Testis (tissue), 3 donors: Measurements from ENCODE around the gene RIC1. TPM values are rescaled to one million over a fixed set of nuclear protein-coding genes. Genes with fewer than 3 reads are reported as not detected.

ENCODE experiments used
- DNase-seq: peaks from one replicate; pipeline ENCODE4 v3.0.0-alpha.2; 2019
- H3K27ac ChIP-seq, 2 donors: fragments of 200-600 bp; sonication (generic); one replicate each; pipeline ENCODE4 v1.5.1; 2019
- H3K27me3 ChIP-seq: fragments of 200-600 bp; sonication (generic); one replicate; pipeline ENCODE4 v1.5.1; 2019
- H3K36me3 ChIP-seq: fragments of 200-600 bp; sonication (generic); one replicate; pipeline ENCODE4 v1.5.1; 2017; ENCODE audit warnings: low read depth; ENCODE audit errors: missing control alignments
- H3K4me1 ChIP-seq: fragments of 200-600 bp; sonication (generic); one replicate; pipeline ENCODE4 v1.5.1; 2019
- H3K4me3 ChIP-seq, 2 donors: fragments of 200-600 bp; sonication (generic); one replicate each; pipeline ENCODE4 v1.5.1; 2017 to 2019
- H3K9me3 ChIP-seq: fragments of 200-600 bp; sonication (generic); one replicate; pipeline ENCODE4 v1.5.1; 2017
- CTCF ChIP-seq, 3 experiments: fragments of 450-650 bp in 2 of 3; fragments of 200-600 bp in 1 of 3; sonication (generic) in 1 of 3; IDR thresholded peaks; one replicate each; pipeline ENCODE4 v1.5.1; 2016 to 2019; ENCODE audit warnings: antibody characterized with exemption in 3 of 3, mild to moderate bottlenecking in 2 of 3, moderate library complexity in 1 of 3
- POLR2A ChIP-seq: fragments of 450-650 bp; IDR thresholded peaks from one replicate; pipeline ENCODE4 v1.6.1; 2017; ENCODE audit warnings: antibody characterized with exemption, mild to moderate bottlenecking, moderate library complexity
- WGBS, 2 donors: methylation state at CpG; one replicate each; pipeline ENCODE4 v1.1.5; 2018; 5-methylcytosine and 5-hydroxymethylcytosine counted together
- intact Hi-C: fragments of 100-400 bp; cut with DNase I; formaldehyde crosslinking; loops from one replicate; pipeline ENCODE4 v1.15.1; 2023; ENCODE audit warnings: low total_unique reads
- polyA plus RNA-seq: library from polyadenylated mRNA; stranded (reverse); fragments of 350-450 nt; fragmentation: Illumina TruSeq; extraction: RNeasy Lipid Tissue Mini Kit (QIAGEN cat#74804); gene quantifications from one replicate; pipeline ENCODE4 v1.2.3, GENCODE V29; 2014; ENCODE audit warnings: low read depth, low replicate concordance; ENCODE audit not compliant: insufficient read depth
- total RNA-seq, 2 donors: library from RNA; depleted of rRNA; stranded (reverse); fragments of >200 nt; gene quantifications; one replicate each; pipeline ENCODE4 v1.2.3, GENCODE V29; 2016

The RIC1 gene
- total and polyA plus RNA-seq, 3 donors from 2014 or later: 25.6 to 45.5 (median 44.0) TPM

DNA sequence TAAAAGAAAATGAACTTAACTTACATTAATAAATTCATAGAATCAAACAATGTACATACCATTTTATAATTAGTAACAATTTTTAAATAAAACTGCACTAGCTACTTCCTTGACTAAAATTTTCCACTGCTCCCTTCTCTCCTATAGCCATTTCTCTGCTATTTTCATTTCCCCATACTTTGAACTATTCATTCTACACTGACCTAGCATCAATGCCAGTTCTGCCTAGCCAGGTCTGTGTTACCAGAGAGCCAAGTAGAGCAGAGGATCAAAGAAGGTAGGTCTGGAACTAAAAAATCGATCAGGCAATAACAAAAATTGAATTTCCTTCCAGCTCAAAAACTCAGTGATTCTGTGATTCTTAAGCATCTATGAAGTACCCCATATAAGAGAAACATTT lies 119.5 kb downstream of the RIC1 start:
- no peak for TF ChIP-seq POLR2A
- TF ChIP-seq CTCF (IDR thresholded peaks at IDR 0.05): no peak
- H3K27me3 ChIP-seq: no peaks in the 10 kb centered on the region
- no peaks in the 10 kb centered on the region for H3K36me3 ChIP-seq
- H3K27ac ChIP-seq: no peak overlapping the region
- H3K4me1 ChIP-seq: no peaks in the 10 kb centered on the region
- H3K4me3 ChIP-seq: no peak overlapping the region
- intact Hi-C loops: no loop called here
- DNase-seq: no peak
- no peaks in the 10 kb centered on the region for H3K9me3 ChIP-seq
- WGBS, 2 donors: 97 to 98% methylated on average over 1 of the region's 1 CpG

- TF ChIP-seq POLR2A: no peak
- 65 to 80% methylated on average over 4 of the region's 4 CpGs for WGBS, 2 donors
- Histone ChIP-seq H3K27me3 (no peaks in the 10 kb centered on the region), H3K27ac (no peak overlapping the region), H3K4me1 (no peaks in the 10 kb centered on the region), H3K36me3 (no peaks in the 10 kb centered on the region), H3K9me3 (no peaks in the 10 kb centered on the region), H3K4me3 (no peak overlapping the region)
- intact Hi-C loops: no loop called here
- DNase-seq: no peak
Measured at GRCh38 chr9:5749306-5749705, 120.4 kb downstream of the RIC1 start.

DNA sequence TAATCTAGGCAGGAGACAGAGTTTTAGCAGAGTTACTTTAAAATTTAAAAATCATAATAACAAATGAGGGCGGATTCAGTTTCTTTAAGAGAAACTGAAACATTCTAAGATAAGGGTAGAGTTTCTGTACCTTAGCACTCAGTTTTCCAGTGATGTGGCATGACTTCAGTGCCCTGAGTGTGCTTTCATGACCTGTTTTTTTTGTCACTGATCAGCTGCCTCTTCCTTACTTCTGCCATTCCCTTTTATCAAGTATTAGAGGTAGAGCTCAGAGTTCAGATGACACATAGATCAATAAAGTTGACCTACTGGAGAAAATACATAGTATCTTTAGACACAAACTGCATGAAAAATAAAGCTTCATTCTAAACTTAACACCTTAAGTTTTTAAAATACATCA lies 121.7 kb downstream of the RIC1 start:
- Histone ChIP-seq H3K4me1 (no peaks in the 10 kb centered on the region), H3K27ac (no peak overlapping the region), H3K9me3 (no peaks in the 10 kb centered on the region), H3K36me3 (no peaks in the 10 kb centered on the region), H3K4me3 (no peak overlapping the region), H3K27me3 (no peaks in the 10 kb centered on the region)
- DNase-seq: no peak
- intact Hi-C loops: no loop called here
- TF ChIP-seq CTCF (IDR thresholded peaks at IDR 0.05) (no peak), POLR2A (no peak)
- 73 to 74% methylated on average over 1 of the region's 1 CpG for WGBS, 2 donors

DNA sequence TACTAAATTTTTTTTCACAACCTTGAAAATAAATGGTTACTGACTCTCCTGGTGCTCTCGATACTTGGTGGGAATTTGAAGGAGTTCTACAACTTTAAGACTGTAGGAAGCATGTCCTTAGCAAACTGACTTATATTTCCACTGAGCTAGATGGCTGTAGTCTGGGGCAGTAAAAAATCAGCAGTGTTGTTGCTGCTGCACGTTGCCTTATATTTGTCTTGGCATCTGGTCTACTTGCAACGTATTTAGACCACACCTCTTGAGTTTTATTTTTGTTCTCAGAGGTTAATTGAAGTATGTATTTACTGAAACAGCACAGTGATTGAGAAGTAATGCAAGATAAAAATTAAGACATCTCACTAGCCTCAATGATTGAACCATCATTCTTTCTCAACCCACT lies 127.7 kb downstream of the RIC1 start:
- H3K4me1 ChIP-seq: no peaks in the 10 kb centered on the region
- 78 to 81% methylated on average over 3 of the region's 3 CpGs for WGBS, 2 donors
- intact Hi-C loops: no loop called here
- H3K4me3 ChIP-seq: no peak overlapping the region
- DNase-seq: no peak
- H3K36me3 ChIP-seq: no peaks in the 10 kb centered on the region
- H3K27ac ChIP-seq: no peak overlapping the region
- H3K27me3 ChIP-seq: no peaks in the 10 kb centered on the region
- TF ChIP-seq POLR2A (no peak), CTCF (IDR thresholded peaks at IDR 0.05) (no peak)
- no peaks in the 10 kb centered on the region for H3K9me3 ChIP-seq

DNA sequence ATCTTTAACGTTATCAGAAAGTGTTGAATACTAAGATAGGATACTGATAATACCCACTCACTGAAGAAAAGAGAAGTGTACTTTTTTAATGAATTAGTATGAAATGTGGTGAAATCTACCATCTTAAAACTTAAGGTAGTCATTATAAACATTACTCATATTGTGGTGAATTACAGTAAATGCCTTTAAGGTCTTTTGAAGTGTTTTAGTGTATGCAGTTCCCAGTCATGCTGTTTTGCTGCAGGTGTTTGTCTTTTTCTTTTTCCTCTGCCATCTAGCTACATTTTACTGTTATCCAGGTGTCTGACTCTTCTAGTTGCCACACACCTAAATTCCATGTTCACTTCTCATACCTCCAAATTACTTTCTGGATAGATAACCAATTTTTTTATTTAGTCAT lies 131.4 kb downstream of the RIC1 start:
- Histone ChIP-seq H3K4me1 (no peaks in the 10 kb centered on the region), H3K4me3 (no peak overlapping the region), H3K9me3 (no peaks in the 10 kb centered on the region), H3K36me3 (no peaks in the 10 kb centered on the region), H3K27me3 (no peaks in the 10 kb centered on the region), H3K27ac (no peak overlapping the region)
- WGBS, 2 donors: 89 to 90% methylated on average over 1 of the region's 1 CpG
- intact Hi-C loops: no loop called here
- no peak for DNase-seq
- TF ChIP-seq CTCF (IDR thresholded peaks at IDR 0.05): no peak
- TF ChIP-seq POLR2A: no peak
